Adrenal gland (tissue), 12 donors: ENCODE data around the gene METRNL. TPM values are rescaled to one million over a fixed set of nuclear protein-coding genes. Genes with fewer than 3 reads are reported as not detected.

Experiments
- DNase-seq, 7 donors: peaks; one replicate each; pipeline ENCODE4 v3.0.0-alpha.2; 2019 to 2020
- H3K27ac ChIP-seq, 5 donors: fragments of 200-600 bp; sonication (generic) in 4 of 5; 1 replicate in 3 of 5; 2 replicates in 2 of 5; pipeline versions ENCODE4 v1.5.1 to v1.8.0; 2016 to 2020; ENCODE audit warnings: mild to moderate bottlenecking in 1 of 5
- H3K27me3 ChIP-seq: fragments of 200-600 bp; 2 replicates; pipeline ENCODE4 v1.8.0; 2021
- H3K36me3 ChIP-seq, 2 donors: fragments of 200-600 bp; replicated peaks in 1 of 2; 1 replicate in 1 of 2; 2 replicates in 1 of 2; pipeline versions ENCODE4 v1.5.1 to v1.8.0; 2018 to 2022
- H3K4me1 ChIP-seq, 2 donors: fragments of 200-600 bp; replicated peaks in 1 of 2; 1 replicate in 1 of 2; 2 replicates in 1 of 2; pipeline versions ENCODE4 v1.5.1 to v1.8.0; 2018 to 2021
- H3K4me3 ChIP-seq, 4 donors: fragments of 200-600 bp; sonication (generic) in 3 of 4; one replicate each; pipeline ENCODE4 v1.5.1; 2016 to 2018
- H3K9me3 ChIP-seq, 3 donors: fragments of 200-600 bp; sonication (generic) in 1 of 3; replicated peaks in 1 of 3; 1 replicate in 2 of 3; 2 replicates in 1 of 3; pipeline versions ENCODE4 v1.5.1 to v1.8.0; 2016 to 2021
- CTCF ChIP-seq, 6 experiments: fragments of 450-650 bp in 4 of 6; fragments of 200-600 bp in 2 of 6; sonication (generic) in 1 of 6; IDR thresholded peaks; 1 replicate in 5 of 6; 2 replicates in 1 of 6; pipeline versions ENCODE4 v1.5.1 to v1.8.0; 2016 to 2021; ENCODE audit warnings: antibody characterized with exemption in 6 of 6, mild to moderate bottlenecking in 2 of 6, moderate library complexity in 1 of 6
- POLR2A ChIP-seq, 2 donors: fragments of 450-650 bp; IDR thresholded peaks; one replicate each; pipeline ENCODE4 v1.6.1; 2017; ENCODE audit warnings: antibody characterized with exemption in 2 of 2, mild to moderate bottlenecking in 2 of 2, moderate library complexity in 1 of 2
- WGBS, 4 donors: extraction: QIAGEN DNeasy Blood & Tissue Kit in 2 of 4; methylation state at CpG; one replicate each; pipeline versions ENCODE4 v1.1.5 to v1.1.7; 2013 to 2017; 5-methylcytosine and 5-hydroxymethylcytosine counted together
- intact Hi-C, 2 donors: fragments of 100-400 bp; cut with DNase I; formaldehyde crosslinking; loops; one replicate each; pipeline versions ENCODE4 v1.14.1 to v1.15.0; 2022 to 2023
- polyA plus RNA-seq, 3 donors: library from polyadenylated mRNA; stranded (reverse); fragments of 200-250 nt in 2 of 3; fragments of 350-450 nt in 1 of 3; fragmentation: Illumina TruSeq in 1 of 3; extraction: RNeasy Lipid Tissue Mini Kit (QIAGEN cat#74804) in 1 of 3; gene quantifications; one replicate each; pipeline ENCODE4 v1.2.3, GENCODE V29; 2013 to 2014
- total RNA-seq, 9 donors: library from RNA; depleted of rRNA in 4 of 9; stranded (reverse); fragments of >200 nt in 4 of 9; fragments of 120-200 nt in 1 of 9; fragmentation: NEBNext Ultra II Directional in 1 of 9; extraction: Animal tissue kit (Norgen Biotek cat#: 25700) in 1 of 9; gene quantifications; one replicate each; pipeline versions ENCODE4 v1.1.0 to v1.2.4, GENCODE V29; 2013 to 2023
- donor health status: healthy with polysubstance abuse.
- donor health status: Bipolar disorder and iron deficiency.
- donor health status: DM: yes; HTN: yes; CAD: no.
- donor health status: DM: no; HTN: no; CAD: no.
- donor health status: DM: no; HTN: no; CAD: no.
- donor health status: DM: yes; HTN: yes; CAD: no.

Gene METRNL
- total and polyA plus RNA-seq, 12 donors, result 1.9 to 72.7 (median 25.9) TPM

GRCh38 chr17:83103943-83104311 is 24.5 kb downstream of the METRNL start:
- Histone ChIP-seq H3K27me3 (no peaks in the 10 kb centered on the region), H3K27ac (peak overlapping the region in 2 of 5 donors; percentile 26 to 58), H3K36me3 (no peaks in the 10 kb centered on the region), H3K9me3 (no peaks in the 10 kb centered on the region), H3K4me1 (peaks cover 13 to 15% of the 10 kb centered on the region in 2 donors), H3K4me3 (no peak overlapping the region)
- TF ChIP-seq POLR2A (IDR thresholded peaks at IDR 0.05) (no peak), CTCF (IDR thresholded peaks at IDR 0.05) (no peak)
- 48 to 81% (median 64%) methylated on average over 9 to 10 of the region's 10 CpGs for WGBS, 4 donors
- intact Hi-C loops, result no loop called here
- peak in 1 of 7 donors; percentile 20 for DNase-seq

DNA sequence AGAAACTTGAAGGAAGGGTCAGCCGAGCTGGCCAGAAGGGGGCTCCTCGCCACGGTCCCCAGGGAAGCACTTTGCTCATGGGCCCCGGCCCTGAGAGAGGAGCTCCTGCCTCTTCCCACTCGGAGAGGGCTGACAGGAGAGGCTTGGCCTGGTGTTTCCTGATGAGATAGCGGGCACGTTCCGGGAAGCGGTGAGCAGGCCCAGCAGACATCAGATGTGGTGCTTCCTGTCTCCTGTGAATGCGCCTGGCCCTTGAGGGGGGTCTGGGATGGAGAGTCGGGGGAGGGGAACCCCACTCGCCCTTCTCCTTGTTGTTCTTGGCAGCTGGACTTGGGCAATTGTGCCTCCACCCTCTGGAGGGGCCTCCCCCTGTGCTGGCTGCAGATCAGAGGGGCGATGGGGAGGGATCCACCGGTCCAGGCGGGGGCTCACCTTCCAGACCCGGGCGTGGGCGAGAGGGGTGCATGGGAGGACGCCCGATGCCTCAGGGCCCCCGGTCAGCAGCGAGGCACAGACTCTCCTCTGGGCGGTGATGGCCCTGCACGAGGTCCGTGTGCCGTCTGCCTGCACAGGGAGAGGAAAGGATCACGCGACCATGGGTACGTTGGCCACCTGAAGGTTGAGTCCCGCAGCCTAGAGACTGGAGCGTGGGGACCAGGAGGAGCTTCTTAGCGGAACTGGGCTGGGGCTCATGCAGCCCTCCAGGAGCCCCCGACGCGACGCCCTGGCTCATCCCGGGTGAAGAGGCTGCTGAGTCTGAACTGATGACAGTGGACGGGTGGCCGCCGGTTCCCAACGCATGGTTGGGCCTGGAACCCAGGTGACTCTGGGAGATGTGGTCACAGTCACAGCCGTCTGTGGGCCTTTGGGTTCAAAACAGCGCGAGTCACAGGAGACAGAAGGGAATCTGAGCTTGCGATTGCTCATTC is 25.4 kb downstream of the METRNL start:
- TF ChIP-seq POLR2A (IDR thresholded peaks at IDR 0.05) (no peak), CTCF (IDR thresholded peaks at IDR 0.05) (no peak)
- 74 to 84% (median 77%) methylated on average over 19 to 45 of the region's 45 CpGs for WGBS, 4 donors
- Histone ChIP-seq H3K27me3 (no peaks in the 10 kb centered on the region), H3K4me1 (peaks cover 4 to 11% of the 10 kb centered on the region in 2 donors), H3K9me3 (no peaks in the 10 kb centered on the region), H3K36me3 (no peaks in the 10 kb centered on the region), H3K27ac (peak overlapping the region in 1 of 5 donors; percentile 58), H3K4me3 (no peak overlapping the region)
- DNase-seq, result peak in 3 of 7 donors; percentile 28 to 54 (median 30)
- intact Hi-C loops, result no loop called here

- Histone ChIP-seq H3K4me3 (no peak overlapping the region), H3K4me1 (peaks cover 0 to 11% of the 10 kb centered on the region in 2 donors), H3K27ac (no peak overlapping the region), H3K36me3 (no peaks in the 10 kb centered on the region), H3K27me3 (no peaks in the 10 kb centered on the region), H3K9me3 (no peaks in the 10 kb centered on the region)
- no peak for TF ChIP-seq POLR2A (IDR thresholded peaks at IDR 0.05)
- no peak for TF ChIP-seq CTCF (IDR thresholded peaks at IDR 0.05)
- no peak for DNase-seq
- intact Hi-C loops, result no loop called here
- 73 to 82% (median 74%) methylated on average over 9 to 10 of the region's 10 CpGs; no CpG with 5 or more reads in 1 of the 4 donors for WGBS, 4 donors
These were observed 26.1 kb downstream of the METRNL start for GRCh38 chr17:83105512-83105911.

DNA sequence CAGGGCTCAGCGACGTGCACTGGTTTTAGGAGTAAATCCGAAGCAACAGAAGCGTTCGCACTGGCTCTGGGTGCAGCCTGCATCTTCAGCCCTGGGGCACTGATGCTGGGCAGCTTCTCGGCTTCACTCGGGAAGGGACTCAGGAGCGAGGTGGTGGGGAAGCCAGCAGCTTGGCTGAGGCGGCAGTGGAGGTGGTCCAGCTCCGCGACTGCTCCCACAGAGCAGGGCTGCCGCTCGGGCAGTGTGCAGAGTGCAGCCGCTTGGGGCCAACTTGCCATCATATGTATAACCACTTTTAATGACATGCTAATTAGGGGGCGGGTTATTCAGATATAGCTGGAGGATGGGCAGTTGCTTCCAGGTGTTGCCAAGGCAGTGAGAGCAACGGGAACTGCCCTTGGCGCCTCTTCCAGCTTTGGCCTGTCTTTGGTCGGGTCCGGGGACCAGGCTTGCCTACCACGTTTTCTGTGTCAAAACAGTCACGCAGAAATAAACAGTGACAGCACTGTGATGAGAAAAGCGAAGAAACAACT is 26.7 kb downstream of the METRNL start:
- Histone ChIP-seq H3K4me1 (peaks cover 0 to 17% of the 10 kb centered on the region in 2 donors), H3K4me3 (no peak overlapping the region), H3K36me3 (no peaks in the 10 kb centered on the region), H3K27me3 (no peaks in the 10 kb centered on the region), H3K27ac (peak overlapping the region in 1 of 5 donors; percentile 29), H3K9me3 (no peaks in the 10 kb centered on the region)
- WGBS, 4 donors, result 79 to 84% (median 82%) methylated on average over 20 to 22 of the region's 22 CpGs
- DNase-seq, result no peak
- TF ChIP-seq POLR2A (IDR thresholded peaks at IDR 0.05) (no peak), CTCF (IDR thresholded peaks at IDR 0.05) (no peak)
- intact Hi-C loops, result no loop called here
